Type B pancreatic cell (in vitro differentiated cells): ENCODE data around the gene KAZN. TPM values are rescaled to one million over a fixed set of nuclear protein-coding genes. Genes with fewer than 3 reads are reported as not detected.

ENCODE experiments used
- DNase-seq: peaks from one replicate; pipeline ENCODE4 v3.0.0; 2021; ENCODE audit warnings: mixed read lengths; ENCODE audit not compliant: unreplicated experiment; ENCODE audit errors: extremely low spot score
- H3K27ac Mint-ChIP-seq: 2 replicates; pipeline ENCODE4 v1.8.0; 2021; ENCODE audit warnings: mild to moderate bottlenecking, mixed read lengths
- H3K27me3 Mint-ChIP-seq: 2 replicates; pipeline ENCODE4 v1.8.0; 2021; ENCODE audit warnings: mixed read lengths
- H3K36me3 Mint-ChIP-seq: 2 replicates; pipeline ENCODE4 v1.8.0; 2021; ENCODE audit warnings: mixed read lengths
- H3K4me1 Mint-ChIP-seq: one replicate; pipeline ENCODE4 v1.8.0; 2021; ENCODE audit warnings: mixed read lengths; ENCODE audit not compliant: unreplicated experiment
- H3K4me3 Mint-ChIP-seq: 2 replicates; pipeline ENCODE4 v1.8.0; 2021; ENCODE audit warnings: mild to moderate bottlenecking, mixed read lengths
- H3K9me3 Mint-ChIP-seq: 2 replicates; pipeline ENCODE4 v1.8.0; 2021; ENCODE audit warnings: mixed read lengths
- CTCF ChIP-seq: fragments of 200-600 bp; sonication (generic); conservative IDR thresholded peaks from 2 replicates; pipeline ENCODE4 v1.5.0; 2021; ENCODE audit warnings: antibody characterized with exemption, mild to moderate bottlenecking
- total RNA-seq: library from RNA; stranded (reverse); gene quantifications from 2 replicates; pipeline ENCODE4 v1.2.1, GENCODE V29; 2021; ENCODE audit warnings: low replicate concordance

The KAZN gene
- total RNA-seq, 1 donor from 2014 or later: 33.7 TPM

GRCh38 chr1:15123270-15123669 is 524.8 kb downstream of the KAZN start:
- Mint-ChIP-seq H3K27ac (no peak overlapping the region), H3K4me1 (no peaks in the 10 kb centered on the region), H3K36me3 (no peaks in the 10 kb centered on the region), H3K27me3 (peaks cover 2% of the 10 kb centered on the region), H3K4me3 (no peak overlapping the region), H3K9me3 (no peaks in the 10 kb centered on the region)
- no peak for DNase-seq
- TF ChIP-seq CTCF: no peak

DNA sequence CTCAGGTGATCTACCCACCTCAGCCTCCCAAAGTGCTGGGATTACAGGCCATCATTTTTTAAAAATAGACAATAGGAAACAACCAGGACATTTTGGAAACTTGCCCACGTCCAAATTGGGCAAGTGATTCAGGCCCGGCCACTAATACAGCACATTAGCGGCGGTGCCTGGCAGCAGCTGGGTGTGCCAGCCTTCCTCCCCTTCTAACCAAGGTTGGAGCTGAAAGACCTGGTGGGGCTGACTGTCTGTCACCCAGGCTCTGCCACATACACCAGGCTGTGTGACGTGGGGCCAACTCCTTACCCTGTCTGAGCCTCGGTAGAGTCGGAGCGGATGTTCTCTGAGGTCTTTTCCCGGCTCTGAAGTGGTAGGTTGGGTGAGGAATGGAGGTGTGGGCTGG is 525.4 kb downstream of the KAZN start:
- Mint-ChIP-seq H3K36me3 (no peaks in the 10 kb centered on the region), H3K4me3 (no peak overlapping the region), H3K27me3 (peaks cover 2% of the 10 kb centered on the region), H3K27ac (no peak overlapping the region), H3K4me1 (peaks cover 6% of the 10 kb centered on the region), H3K9me3 (no peaks in the 10 kb centered on the region)
- DNase-seq: no peak
- no peak for TF ChIP-seq CTCF

GRCh38 chr1:15124362-15125100 is 526.0 kb downstream of the KAZN start:
- Mint-ChIP-seq H3K9me3 (no peaks in the 10 kb centered on the region), H3K27me3 (peaks cover 2% of the 10 kb centered on the region), H3K27ac (no peak overlapping the region), H3K4me3 (no peak overlapping the region), H3K4me1 (peaks cover 6% of the 10 kb centered on the region), H3K36me3 (no peaks in the 10 kb centered on the region)
- no peak for TF ChIP-seq CTCF
- no peak for DNase-seq

DNA sequence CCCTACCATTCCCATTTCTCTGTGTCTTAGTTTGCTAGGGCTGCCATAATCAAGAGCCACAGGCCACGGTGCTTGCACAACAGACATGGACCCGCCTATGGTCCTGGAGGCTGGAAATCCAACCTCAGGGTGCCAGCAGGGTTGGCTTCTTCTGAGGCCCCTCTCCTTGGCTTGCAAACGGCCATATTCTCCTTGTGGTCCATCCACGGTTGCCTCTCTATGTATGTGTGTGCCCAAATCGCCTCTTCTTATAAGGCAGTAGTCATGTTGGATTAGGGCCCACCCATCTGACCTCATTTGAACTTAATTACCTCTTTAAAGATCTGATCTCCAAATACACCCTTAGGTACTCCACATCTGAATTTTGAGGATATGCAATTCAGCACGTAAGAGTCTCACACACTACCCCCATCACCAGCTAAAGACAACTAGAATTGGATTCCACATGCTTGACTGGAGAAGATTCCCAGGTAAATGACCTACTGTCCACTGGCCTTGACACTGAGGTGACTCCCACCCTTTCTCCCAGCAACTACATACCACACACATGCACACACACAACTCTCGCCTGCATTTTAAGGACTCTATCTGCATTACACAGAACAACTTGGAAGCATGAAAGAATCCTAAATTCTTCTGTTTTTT is 526.7 kb downstream of the KAZN start:
- Mint-ChIP-seq H3K36me3 (no peaks in the 10 kb centered on the region), H3K4me3 (no peak overlapping the region), H3K27me3 (peaks cover 2% of the 10 kb centered on the region), H3K9me3 (no peaks in the 10 kb centered on the region), H3K4me1 (peaks cover 6% of the 10 kb centered on the region), H3K27ac (no peak overlapping the region)
- no peak for TF ChIP-seq CTCF
- DNase-seq: no peak

- Mint-ChIP-seq H3K4me1 (peaks cover 6% of the 10 kb centered on the region), H3K9me3 (no peaks in the 10 kb centered on the region), H3K27ac (no peak overlapping the region), H3K4me3 (no peak overlapping the region), H3K27me3 (peaks cover 2% of the 10 kb centered on the region), H3K36me3 (no peaks in the 10 kb centered on the region)
- TF ChIP-seq CTCF: no peak
- no peak for DNase-seq
Observed at GRCh38 chr1:15128077-15128476, 529.6 kb downstream of the KAZN start.
